Chondrocyte (in vitro differentiated cells): Measurements from ENCODE around the gene CFB. TPM values are rescaled to one million over a fixed set of nuclear protein-coding genes. Genes with fewer than 3 reads are reported as not detected.
"Not testable (repeated sequence)": the region's sequence is repeated elsewhere in the genome, so short reads cannot be mapped to it uniquely, and the experiment has no call there.

Source experiments
- DNase-seq: peaks from one replicate; pipeline ENCODE4 v3.0.0; 2021; ENCODE audit warnings: mixed read lengths, low spot score
- H3K27ac Mint-ChIP-seq: one replicate; pipeline ENCODE4 v1.8.0; 2021; ENCODE audit warnings: mild to moderate bottlenecking, moderate library complexity, mixed read lengths; ENCODE audit not compliant: unreplicated experiment
- H3K27me3 Mint-ChIP-seq: 2 replicates; pipeline ENCODE4 v1.8.0; 2021; ENCODE audit warnings: low read depth, mixed read lengths
- H3K36me3 Mint-ChIP-seq: 2 replicates; pipeline ENCODE4 v1.8.0; 2021; ENCODE audit warnings: low read depth, mixed read lengths
- H3K4me1 Mint-ChIP-seq: 2 replicates; pipeline ENCODE4 v1.8.0; 2021; ENCODE audit warnings: low read depth, mild to moderate bottlenecking, mixed read lengths
- H3K4me3 Mint-ChIP-seq: one replicate; pipeline ENCODE4 v1.8.0; 2021; ENCODE audit warnings: mild to moderate bottlenecking, moderate library complexity, mixed read lengths; ENCODE audit not compliant: unreplicated experiment
- H3K9me3 Mint-ChIP-seq: 2 replicates; pipeline ENCODE4 v1.8.0; 2021; ENCODE audit warnings: low read depth, mixed read lengths
- CTCF ChIP-seq: fragments of 200-600 bp; sonication (generic); IDR thresholded peaks from 2 replicates; pipeline ENCODE4 v1.5.0; 2021; ENCODE audit warnings: antibody characterized with exemption, mild to moderate bottlenecking, moderate library complexity
- total RNA-seq: library from RNA; stranded (reverse); gene quantifications from 3 replicates; pipeline ENCODE4 v1.2.1, GENCODE V29; 2021

CFB gene
- total RNA-seq, 1 donor from 2014 or later = 3.2 TPM

GRCh38 chr6:31972709-31973350 is 26.9 kb downstream of the CFB start:
- H3K9me3 Mint-ChIP-seq = no peaks in the 10 kb centered on the region
- H3K27me3 Mint-ChIP-seq = no peaks in the 10 kb centered on the region
- peak overlapping the region; percentile 96 for H3K4me3 Mint-ChIP-seq
- H3K27ac Mint-ChIP-seq = peak overlapping the region; percentile 100
- no peak for TF ChIP-seq CTCF
- peaks cover 10% of the 10 kb centered on the region for H3K36me3 Mint-ChIP-seq
- H3K4me1 Mint-ChIP-seq = peaks cover 36% of the 10 kb centered on the region
- no peak for DNase-seq

DNA sequence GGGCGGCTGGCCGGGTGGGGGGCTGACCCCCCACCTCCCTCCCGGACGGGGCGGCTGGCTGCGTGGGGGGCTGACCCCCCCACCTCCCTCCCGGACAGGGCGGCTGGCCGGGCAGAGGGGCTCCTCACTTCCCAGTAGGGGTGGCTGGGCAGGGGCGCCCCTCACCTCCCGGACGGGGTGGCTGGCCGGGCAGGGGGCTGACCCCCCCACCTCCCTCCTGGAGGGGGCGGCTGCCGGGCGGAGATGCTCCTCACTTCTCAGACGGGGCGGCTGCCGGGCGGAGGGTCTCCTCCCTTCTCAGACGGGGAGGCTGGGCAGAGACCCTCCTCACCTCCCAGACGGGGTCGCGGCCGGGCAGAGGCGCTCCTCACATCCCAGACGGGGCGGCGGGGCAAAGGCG is 30.2 kb downstream of the CFB start:
- H3K36me3 Mint-ChIP-seq, H3K27ac Mint-ChIP-seq, H3K27me3 Mint-ChIP-seq, H3K9me3 Mint-ChIP-seq, H3K4me3 Mint-ChIP-seq: not testable (repeated sequence)
- peak; percentile 72 for DNase-seq
- peaks cover 20% of the 10 kb centered on the region for H3K4me1 Mint-ChIP-seq

DNA sequence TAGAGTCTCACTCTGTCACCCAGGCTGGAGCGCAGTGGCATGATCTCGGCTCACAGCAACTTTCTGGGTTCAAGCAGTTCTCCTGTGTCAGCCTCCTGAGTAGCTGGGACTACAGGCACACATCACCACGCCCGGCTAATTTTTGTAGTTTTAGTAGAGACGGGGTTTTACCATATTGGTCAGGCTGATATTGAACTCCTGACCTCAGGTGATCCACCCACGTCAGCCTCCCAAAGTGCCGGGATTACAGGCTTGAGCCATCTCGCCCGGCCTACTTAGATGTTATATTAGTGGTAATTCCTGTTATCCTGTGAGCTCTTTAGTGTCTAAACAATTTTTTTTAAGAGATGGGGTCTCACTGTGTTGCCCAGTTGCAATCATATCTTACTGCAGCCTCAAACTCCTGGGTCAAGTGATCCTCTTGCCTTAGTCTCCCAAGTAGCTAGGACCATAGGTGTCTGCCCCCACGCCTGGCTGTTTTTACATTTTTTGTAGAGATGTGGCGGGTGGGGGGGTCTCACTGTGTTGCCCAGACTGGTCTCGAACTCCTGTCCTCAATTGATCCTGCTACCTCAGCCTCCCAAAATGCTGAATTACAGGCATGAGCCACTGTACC is 32.0 kb downstream of the CFB start:
- Mint-ChIP-seq H3K27me3 (no peaks in the 10 kb centered on the region), H3K27ac (no peak overlapping the region), H3K9me3 (no peaks in the 10 kb centered on the region), H3K4me1 (peaks cover 9% of the 10 kb centered on the region), H3K4me3 (no peak overlapping the region), H3K36me3 (peaks cover 5% of the 10 kb centered on the region)
- TF ChIP-seq CTCF = no peak
- DNase-seq = no peak

- Mint-ChIP-seq H3K4me3 (no peak overlapping the region), H3K36me3 (peaks cover 2% of the 10 kb centered on the region), H3K4me1 (peaks cover under 1% of the 10 kb centered on the region), H3K9me3 (no peaks in the 10 kb centered on the region), H3K27me3 (no peaks in the 10 kb centered on the region), H3K27ac (no peak overlapping the region)
- no peak for TF ChIP-seq CTCF
- DNase-seq = no peak
These were observed 32.9 kb downstream of the CFB start for GRCh38 chr6:31978831-31979230.

- peaks cover 2% of the 10 kb centered on the region for H3K36me3 Mint-ChIP-seq
- no peak overlapping the region for H3K27ac Mint-ChIP-seq
- H3K27me3 Mint-ChIP-seq = no peaks in the 10 kb centered on the region
- no peaks in the 10 kb centered on the region for H3K4me1 Mint-ChIP-seq
- DNase-seq = no peak
- no peak for TF ChIP-seq CTCF
- H3K9me3 Mint-ChIP-seq = no peaks in the 10 kb centered on the region
- H3K4me3 Mint-ChIP-seq = no peak overlapping the region
These were observed 33.5 kb downstream of the CFB start for GRCh38 chr6:31979238-31979898.

DNA sequence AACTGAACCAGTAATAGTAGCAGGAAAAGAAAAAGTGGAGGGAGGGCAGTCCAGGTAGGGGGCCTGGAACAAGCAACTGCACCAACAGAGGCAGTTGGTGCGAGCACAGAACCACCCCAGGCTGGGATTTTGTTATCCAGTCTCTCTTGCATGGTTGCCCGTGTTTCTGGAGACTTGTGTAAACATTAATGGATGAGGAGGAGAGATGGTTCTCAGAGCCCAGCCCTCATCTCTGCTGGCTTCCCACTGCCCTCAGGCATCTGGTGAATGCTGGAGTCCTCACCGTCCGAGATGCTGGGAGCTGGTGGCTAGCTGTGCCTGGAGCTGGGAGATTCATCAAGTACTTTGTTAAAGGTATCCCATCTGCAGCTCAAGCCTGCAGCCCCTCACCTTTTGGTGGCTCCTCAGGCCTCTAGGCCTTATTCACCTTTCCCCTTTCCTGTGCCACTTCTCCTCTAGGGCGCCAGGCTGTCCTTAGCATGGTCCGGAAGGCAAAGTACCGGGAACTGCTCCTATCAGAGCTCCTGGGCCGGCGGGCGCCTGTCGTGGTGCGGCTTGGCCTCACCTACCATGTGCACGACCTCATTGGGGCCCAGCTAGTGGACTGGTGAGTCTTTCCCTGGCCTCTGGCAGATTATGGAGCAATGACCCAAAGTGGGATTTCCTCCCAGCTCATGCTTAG is 34.4 kb downstream of the CFB start:
- H3K27ac Mint-ChIP-seq, H3K4me3 Mint-ChIP-seq, H3K4me1 Mint-ChIP-seq, H3K27me3 Mint-ChIP-seq, H3K9me3 Mint-ChIP-seq, H3K36me3 Mint-ChIP-seq: not testable (repeated sequence)
- DNase-seq = peak; percentile 72

- H3K4me1 Mint-ChIP-seq, H3K4me3 Mint-ChIP-seq, DNase-seq, H3K27ac Mint-ChIP-seq, H3K36me3 Mint-ChIP-seq, H3K27me3 Mint-ChIP-seq, H3K9me3 Mint-ChIP-seq: not testable (repeated sequence)
These were observed 35.1 kb downstream of the CFB start for GRCh38 chr6:31980998-31981397.

DNA sequence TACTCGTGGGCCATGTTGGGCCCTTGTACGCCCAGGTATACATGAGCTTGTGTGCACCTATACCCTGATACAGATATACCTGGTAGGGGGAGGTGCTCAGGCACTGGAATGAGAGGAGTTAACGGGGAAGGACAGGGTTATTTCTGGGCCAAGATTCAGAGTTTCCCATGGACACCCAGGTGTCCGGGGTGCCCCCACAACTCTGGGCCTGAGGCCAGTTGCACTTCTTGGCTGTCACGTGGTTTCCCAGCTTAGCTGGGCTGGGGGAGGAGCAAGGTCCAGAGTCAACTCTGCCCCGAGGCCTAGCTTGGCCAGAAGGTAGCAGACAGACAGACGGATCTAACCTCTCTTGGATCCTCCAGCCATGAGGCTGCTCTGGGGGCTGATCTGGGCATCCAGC is 35.8 kb downstream of the CFB start, which contains the start of gene C4A:
Gene C4A (plus strand): TSS at position 314 of the 400 bp plus-strand sequence. CDS start 51 bp downstream, at position 365.
- H3K27ac Mint-ChIP-seq, H3K36me3 Mint-ChIP-seq, H3K4me1 Mint-ChIP-seq, H3K27me3 Mint-ChIP-seq, H3K9me3 Mint-ChIP-seq, DNase-seq, H3K4me3 Mint-ChIP-seq: not testable (repeated sequence)
